Memory B cell (primary cell): ENCODE measurements around the gene TSHZ2.
"Not testable (repeated sequence)": the region's sequence is repeated elsewhere in the genome, so short reads cannot be mapped to it uniquely, and the experiment has no call there.

Source experiments
- ATAC-seq: fragments of 150-1000 bp; cut with Tn5 transposase; 2 replicates; pipeline ENCODE4 v1.10.0; 2021; ENCODE audit warnings: low read depth, mild to moderate bottlenecking, moderate library complexity
- DNase-seq, 2 donors: peaks; one replicate each; pipeline ENCODE4 v3.0.0; 2022; ENCODE audit warnings: low spot score in 2 of 2
- H3K27ac Mint-ChIP-seq: one replicate; pipeline ENCODE4 v1.8.0; 2022; ENCODE audit warnings: mild to moderate bottlenecking, moderate library complexity, mixed read lengths
- H3K27me3 Mint-ChIP-seq: one replicate; pipeline ENCODE4 v1.8.0; 2022; ENCODE audit warnings: mixed read lengths
- H3K36me3 Mint-ChIP-seq: one replicate; pipeline ENCODE4 v1.8.0; 2022; ENCODE audit warnings: mild to moderate bottlenecking, mixed read lengths
- H3K4me1 Mint-ChIP-seq: one replicate; pipeline ENCODE4 v1.8.0; 2022; ENCODE audit warnings: mixed read lengths
- H3K4me3 Mint-ChIP-seq: one replicate; pipeline ENCODE4 v1.8.0; 2022; ENCODE audit warnings: mild to moderate bottlenecking, moderate library complexity, mixed read lengths
- H3K9me3 Mint-ChIP-seq: one replicate; pipeline ENCODE4 v1.8.0; 2022; ENCODE audit warnings: mixed read lengths

Gene TSHZ2

DNA sequence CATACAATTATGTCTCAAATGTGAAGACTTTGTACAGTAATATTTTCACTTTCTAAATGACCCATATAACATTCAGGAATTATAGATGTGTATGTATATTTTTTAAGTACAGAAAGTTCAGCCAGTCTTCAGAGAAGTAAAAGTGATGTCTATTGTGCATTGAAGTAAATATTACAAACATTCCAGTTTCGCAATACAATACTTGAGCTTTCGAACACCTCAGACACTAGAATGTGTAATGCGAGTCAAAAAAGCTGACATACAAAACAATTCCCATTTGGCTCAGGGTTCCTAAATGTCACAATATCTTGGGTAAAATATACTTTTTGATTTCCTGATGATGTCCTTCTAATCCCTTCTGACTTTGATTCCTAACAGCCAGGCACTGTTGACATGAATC is 520.1 kb downstream of the TSHZ2 start:
- no peak for ATAC-seq
- H3K27me3 Mint-ChIP-seq, result peaks cover 7% of the 10 kb centered on the region
- H3K36me3 Mint-ChIP-seq, result peaks cover 2% of the 10 kb centered on the region
- no peak overlapping the region for H3K4me3 Mint-ChIP-seq
- H3K9me3 Mint-ChIP-seq, result peaks cover 2% of the 10 kb centered on the region
- H3K27ac Mint-ChIP-seq, result no peak overlapping the region
- no peak for DNase-seq
- H3K4me1 Mint-ChIP-seq, result peaks cover 2% of the 10 kb centered on the region

DNA sequence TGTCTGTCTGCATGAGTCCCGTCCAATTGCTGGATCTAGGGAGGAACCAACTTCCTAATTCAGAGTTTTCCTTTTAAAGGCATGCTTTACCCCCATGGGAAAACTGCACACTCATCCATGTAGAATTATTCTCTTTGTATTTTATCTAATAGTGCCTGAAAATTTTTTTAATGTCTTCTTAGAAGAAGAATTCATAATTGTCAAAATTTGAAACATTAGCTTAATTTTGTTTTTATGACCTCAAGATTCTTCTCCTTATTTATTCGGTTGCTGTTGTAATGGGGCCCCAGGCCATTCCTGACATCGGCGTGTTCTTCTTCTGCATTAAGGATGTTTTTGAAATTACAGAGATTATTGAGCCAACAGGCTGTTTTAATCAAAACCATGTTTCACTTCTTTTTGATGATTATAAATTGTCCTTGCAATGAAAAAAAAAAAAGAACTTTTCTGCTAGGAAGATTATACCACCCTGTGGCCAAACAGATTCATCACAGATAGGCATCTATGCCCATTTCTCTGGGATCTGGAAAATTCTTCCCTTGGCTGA is 521.2 kb downstream of the TSHZ2 start:
- peaks cover 3% of the 10 kb centered on the region for H3K9me3 Mint-ChIP-seq
- H3K4me3 Mint-ChIP-seq, result no peak overlapping the region
- peaks cover 2% of the 10 kb centered on the region for H3K4me1 Mint-ChIP-seq
- ATAC-seq (no peak), DNase-seq (no peak)
- peaks cover 6% of the 10 kb centered on the region for H3K36me3 Mint-ChIP-seq
- H3K27me3 Mint-ChIP-seq, result peaks cover 12% of the 10 kb centered on the region
- no peak overlapping the region for H3K27ac Mint-ChIP-seq

DNA sequence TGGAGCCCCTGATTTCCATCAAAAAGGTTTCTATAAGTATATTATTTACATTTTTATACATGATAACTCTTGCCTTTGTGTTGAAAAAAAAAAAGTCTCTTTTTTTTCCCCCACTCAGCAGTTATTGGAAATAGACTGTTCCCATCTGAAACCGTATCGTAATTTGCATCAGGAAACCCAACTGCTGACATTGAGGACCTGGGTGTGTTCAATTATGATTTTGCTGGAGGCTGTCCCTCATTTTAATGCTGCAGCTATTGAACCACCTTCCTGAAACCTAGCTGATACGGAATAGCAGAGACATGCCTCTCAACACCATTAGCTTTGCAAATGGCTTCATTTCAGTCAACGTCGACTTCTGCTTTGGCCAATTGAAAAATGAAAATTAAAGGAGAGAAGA is 522.6 kb downstream of the TSHZ2 start:
- DNase-seq (no peak), ATAC-seq (no peak)
- H3K4me1 Mint-ChIP-seq, result peaks cover 2% of the 10 kb centered on the region
- H3K36me3 Mint-ChIP-seq, result peaks cover 6% of the 10 kb centered on the region
- H3K27ac Mint-ChIP-seq, result no peak overlapping the region
- peaks cover 3% of the 10 kb centered on the region for H3K9me3 Mint-ChIP-seq
- no peak overlapping the region for H3K4me3 Mint-ChIP-seq
- H3K27me3 Mint-ChIP-seq, result peaks cover 11% of the 10 kb centered on the region

DNA sequence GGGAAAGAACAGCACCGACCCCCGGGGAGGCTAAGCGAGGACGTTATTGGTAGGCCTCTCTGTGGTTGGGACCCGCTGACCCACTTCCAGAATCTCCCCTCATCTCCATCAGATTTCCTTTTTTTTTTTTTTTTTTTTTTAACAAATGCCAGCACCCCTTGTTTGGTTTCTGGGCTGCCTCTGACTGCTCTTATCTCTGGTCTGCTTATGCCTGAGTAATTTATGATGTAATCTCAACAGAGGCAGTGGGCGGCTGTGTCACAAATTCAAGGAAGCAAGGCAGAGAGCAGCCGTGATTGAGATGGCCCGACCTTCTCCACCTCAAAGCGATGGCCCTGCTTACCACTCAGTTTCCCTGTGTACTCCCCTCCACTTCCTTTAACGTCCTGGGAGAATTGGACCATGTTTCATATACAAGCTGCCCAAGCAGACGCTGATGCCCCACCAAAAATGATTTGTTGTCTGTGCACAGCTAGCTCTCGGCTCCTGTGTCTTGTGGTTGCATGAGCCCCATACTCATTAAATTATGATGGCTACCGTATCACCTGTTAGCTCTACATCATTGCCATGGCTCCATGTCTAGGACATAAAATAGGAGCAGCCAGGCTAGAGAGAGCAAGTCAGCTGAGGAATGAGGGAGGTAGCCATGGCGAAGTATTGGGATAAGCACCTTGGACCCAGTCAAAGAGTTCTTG is 523.4 kb downstream of the TSHZ2 start:
- Mint-ChIP-seq H3K27ac (no peak overlapping the region), H3K36me3 (peaks cover 6% of the 10 kb centered on the region), H3K4me1 (no peaks in the 10 kb centered on the region), H3K4me3 (no peak overlapping the region), H3K9me3 (peaks cover 3% of the 10 kb centered on the region), H3K27me3 (peaks cover 11% of the 10 kb centered on the region)
- DNase-seq (no peak), ATAC-seq (no peak)

GRCh38 chr20:53497246-53497645 is 525.1 kb downstream of the TSHZ2 start:
- Mint-ChIP-seq H3K27me3 (peaks cover 11% of the 10 kb centered on the region), H3K4me3 (no peak overlapping the region), H3K4me1 (no peaks in the 10 kb centered on the region), H3K9me3 (peaks cover 3% of the 10 kb centered on the region), H3K36me3 (peaks cover 6% of the 10 kb centered on the region), H3K27ac (no peak overlapping the region)
- ATAC-seq (no peak), DNase-seq (no peak)

DNA sequence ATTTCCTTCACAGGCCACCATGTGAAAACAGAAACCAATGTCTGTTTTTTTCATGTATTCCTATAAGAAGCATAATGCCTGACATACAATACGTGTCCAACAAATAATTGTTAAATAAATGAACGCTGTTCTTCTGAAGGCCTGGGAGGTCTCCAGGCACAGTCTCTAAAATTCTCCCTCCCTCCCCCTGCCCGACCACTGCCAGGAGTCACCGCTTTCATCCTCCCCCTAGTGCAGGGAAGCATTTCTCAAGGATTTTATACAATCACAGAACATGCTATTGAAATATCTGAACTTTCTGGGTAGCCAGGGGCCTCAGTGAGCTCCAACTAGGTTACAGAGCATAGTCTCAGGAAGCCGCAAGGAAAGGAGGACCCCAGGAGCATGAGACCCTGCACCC is 526.2 kb downstream of the TSHZ2 start:
- Mint-ChIP-seq H3K4me3 (no peak overlapping the region), H3K9me3 (peaks cover 3% of the 10 kb centered on the region), H3K4me1 (no peaks in the 10 kb centered on the region), H3K36me3 (peaks cover 6% of the 10 kb centered on the region), H3K27me3 (peaks cover 11% of the 10 kb centered on the region), H3K27ac (no peak overlapping the region)
- DNase-seq, result no peak
- no peak for ATAC-seq

- H3K4me1 Mint-ChIP-seq, result no peaks in the 10 kb centered on the region
- H3K27ac Mint-ChIP-seq, result no peak overlapping the region
- peaks cover 11% of the 10 kb centered on the region for H3K27me3 Mint-ChIP-seq
- DNase-seq (no peak), ATAC-seq (no peak)
- peaks cover 3% of the 10 kb centered on the region for H3K9me3 Mint-ChIP-seq
- peaks cover 6% of the 10 kb centered on the region for H3K36me3 Mint-ChIP-seq
- H3K4me3 Mint-ChIP-seq, result no peak overlapping the region
These were observed 528.5 kb downstream of the TSHZ2 start for GRCh38 chr20:53500651-53501050.

GRCh38 chr20:53502820-53503219 is 530.7 kb downstream of the TSHZ2 start:
- H3K9me3 Mint-ChIP-seq, result peaks cover 1% of the 10 kb centered on the region
- peaks cover 3% of the 10 kb centered on the region for H3K36me3 Mint-ChIP-seq
- peaks cover 3% of the 10 kb centered on the region for H3K27me3 Mint-ChIP-seq
- DNase-seq (no peak), ATAC-seq (no peak)
- H3K4me1 Mint-ChIP-seq, result no peaks in the 10 kb centered on the region
- no peak overlapping the region for H3K27ac Mint-ChIP-seq
- no peak overlapping the region for H3K4me3 Mint-ChIP-seq

GRCh38 chr20:53503517-53503919 is 531.4 kb downstream of the TSHZ2 start:
- ATAC-seq (no peak), DNase-seq (no peak)
- Mint-ChIP-seq H3K27me3 (no peaks in the 10 kb centered on the region), H3K4me3 (no peak overlapping the region), H3K36me3 (no peaks in the 10 kb centered on the region), H3K4me1 (no peaks in the 10 kb centered on the region), H3K27ac (no peak overlapping the region), H3K9me3 (no peaks in the 10 kb centered on the region)

DNA sequence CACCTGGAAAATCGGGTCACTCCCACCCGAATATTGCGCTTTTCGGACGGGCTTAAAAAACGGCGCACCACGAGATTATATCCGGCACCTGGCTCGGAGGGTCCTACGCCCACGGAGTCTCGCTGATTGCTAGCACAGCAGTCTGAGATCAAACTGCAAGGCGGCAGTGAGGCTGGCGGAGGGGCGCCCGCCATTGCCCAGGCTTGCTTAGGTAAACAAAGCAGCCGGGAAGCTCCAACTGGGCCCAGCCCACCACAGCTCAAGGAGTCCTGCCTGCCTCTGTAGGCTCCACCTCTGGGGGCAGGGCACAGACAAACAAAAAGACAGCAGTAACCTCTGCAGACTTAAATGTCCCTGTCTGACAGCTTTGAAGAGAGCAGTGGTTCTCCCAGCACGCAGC is 531.9 kb downstream of the TSHZ2 start:
- ATAC-seq, H3K27me3 Mint-ChIP-seq, H3K4me3 Mint-ChIP-seq, H3K9me3 Mint-ChIP-seq, H3K27ac Mint-ChIP-seq, DNase-seq, H3K36me3 Mint-ChIP-seq, H3K4me1 Mint-ChIP-seq: not testable (repeated sequence)

- H3K36me3 Mint-ChIP-seq, result no peaks in the 10 kb centered on the region
- no peak for DNase-seq
- no peaks in the 10 kb centered on the region for H3K9me3 Mint-ChIP-seq
- no peak for ATAC-seq
- no peak overlapping the region for H3K27ac Mint-ChIP-seq
- no peaks in the 10 kb centered on the region for H3K27me3 Mint-ChIP-seq
- H3K4me3 Mint-ChIP-seq, result no peak overlapping the region
- no peaks in the 10 kb centered on the region for H3K4me1 Mint-ChIP-seq
These were observed 538.1 kb downstream of the TSHZ2 start for GRCh38 chr20:53510262-53510661.

DNA sequence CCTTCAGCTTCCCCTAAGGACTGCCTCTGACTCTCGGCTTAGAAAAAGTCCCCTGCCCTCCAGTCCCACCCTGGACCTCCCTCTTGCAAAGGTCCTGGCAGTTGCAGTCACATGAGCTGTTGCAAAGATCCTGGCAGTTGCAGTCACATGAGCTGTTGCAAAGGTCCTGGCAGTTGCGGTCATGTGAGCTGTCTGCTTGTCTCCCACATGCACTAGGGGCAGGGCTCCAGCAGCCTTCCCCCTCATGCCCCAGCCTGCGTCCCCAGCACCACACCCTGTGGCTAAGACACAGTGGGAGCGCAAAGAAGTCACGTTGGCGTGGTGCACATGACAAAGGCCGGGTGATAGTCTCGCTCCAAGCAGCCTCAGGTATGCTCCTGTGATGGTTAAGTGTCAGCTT is 538.5 kb downstream of the TSHZ2 start:
- Mint-ChIP-seq H3K9me3 (no peaks in the 10 kb centered on the region), H3K4me1 (no peaks in the 10 kb centered on the region), H3K27ac (no peak overlapping the region), H3K4me3 (no peak overlapping the region), H3K27me3 (no peaks in the 10 kb centered on the region), H3K36me3 (no peaks in the 10 kb centered on the region)
- ATAC-seq (no peak), DNase-seq (no peak)

- H3K36me3 Mint-ChIP-seq, result no peaks in the 10 kb centered on the region
- no peak for DNase-seq
- H3K4me3 Mint-ChIP-seq, result no peak overlapping the region
- no peak for ATAC-seq
- H3K27ac Mint-ChIP-seq, result no peak overlapping the region
- no peaks in the 10 kb centered on the region for H3K27me3 Mint-ChIP-seq
- no peaks in the 10 kb centered on the region for H3K4me1 Mint-ChIP-seq
- H3K9me3 Mint-ChIP-seq, result no peaks in the 10 kb centered on the region
These were observed 539.9 kb downstream of the TSHZ2 start for GRCh38 chr20:53512076-53512475.

DNA sequence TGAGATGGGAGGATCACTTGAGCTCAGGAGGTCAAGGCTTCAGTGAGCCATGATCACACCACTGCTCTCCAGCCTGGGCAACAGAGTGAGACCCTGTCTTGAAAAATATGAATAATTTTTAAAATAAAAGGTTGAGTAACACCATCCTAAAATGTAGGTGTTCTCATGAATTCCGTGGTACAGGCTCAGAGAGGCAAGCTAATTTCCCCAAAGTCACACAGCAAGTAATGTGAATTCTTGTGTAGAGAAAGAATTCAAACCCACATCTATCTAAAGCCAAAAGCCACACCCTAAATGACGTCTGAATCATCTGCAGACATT is 541.0 kb downstream of the TSHZ2 start:
- ATAC-seq (no peak), DNase-seq (no peak)
- Mint-ChIP-seq H3K27me3 (no peaks in the 10 kb centered on the region), H3K36me3 (no peaks in the 10 kb centered on the region), H3K9me3 (no peaks in the 10 kb centered on the region), H3K27ac (no peak overlapping the region), H3K4me3 (no peak overlapping the region), H3K4me1 (no peaks in the 10 kb centered on the region)
